Activated CD4-positive, CD25-positive, alpha-beta regulatory T cell (primary cell): ENCODE measurements around the gene CYB561.
A peak's percentile ranks its signal among the peaks of the same experiment; 100 is the strongest.
"Not testable (repeated sequence)": the region's sequence is repeated elsewhere in the genome, so short reads cannot be mapped to it uniquely, and the experiment has no call there.

ENCODE experiments used
- DNase-seq, 4 experiments: peaks; one replicate each; lab custom pipeline; 2025; lab: John Stamatoyannopoulos, UW

The CYB561 gene

DNA sequence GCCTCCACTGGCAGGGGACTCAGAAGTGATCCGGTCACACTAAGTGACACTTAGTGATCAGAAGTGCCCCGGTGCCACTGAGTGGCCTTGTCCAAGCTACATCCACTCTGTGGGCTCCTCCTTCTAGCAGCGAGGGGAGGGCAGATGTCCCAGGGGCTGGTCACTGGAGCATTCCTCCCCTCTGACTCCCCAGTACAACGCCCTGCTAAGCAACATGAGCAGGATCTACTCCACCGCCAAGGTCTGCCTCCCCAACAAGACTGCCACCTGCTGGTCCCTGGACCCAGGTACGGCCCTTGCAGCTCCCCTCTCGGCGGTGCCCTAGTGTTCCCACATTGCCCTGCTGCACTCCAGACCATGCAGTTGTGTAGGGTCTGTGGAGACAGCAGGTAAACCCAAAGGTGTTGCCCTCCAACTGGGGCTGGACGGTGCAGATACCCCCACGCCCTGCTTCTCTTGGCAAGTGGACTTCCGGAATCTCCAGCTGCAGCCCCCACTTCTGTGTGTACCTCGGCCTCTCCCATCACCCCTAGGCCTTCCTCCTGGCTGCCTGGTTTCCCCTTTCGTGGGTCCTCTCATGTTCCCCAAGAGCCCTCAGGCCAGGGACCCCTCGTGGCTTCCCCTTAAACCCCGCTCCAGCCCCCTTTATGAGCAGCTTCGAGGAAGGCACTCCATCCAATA, 32.8 kb upstream of the CYB561 start:
- DNase-seq = peak; percentile 12 to 46 (median 34)

DNA sequence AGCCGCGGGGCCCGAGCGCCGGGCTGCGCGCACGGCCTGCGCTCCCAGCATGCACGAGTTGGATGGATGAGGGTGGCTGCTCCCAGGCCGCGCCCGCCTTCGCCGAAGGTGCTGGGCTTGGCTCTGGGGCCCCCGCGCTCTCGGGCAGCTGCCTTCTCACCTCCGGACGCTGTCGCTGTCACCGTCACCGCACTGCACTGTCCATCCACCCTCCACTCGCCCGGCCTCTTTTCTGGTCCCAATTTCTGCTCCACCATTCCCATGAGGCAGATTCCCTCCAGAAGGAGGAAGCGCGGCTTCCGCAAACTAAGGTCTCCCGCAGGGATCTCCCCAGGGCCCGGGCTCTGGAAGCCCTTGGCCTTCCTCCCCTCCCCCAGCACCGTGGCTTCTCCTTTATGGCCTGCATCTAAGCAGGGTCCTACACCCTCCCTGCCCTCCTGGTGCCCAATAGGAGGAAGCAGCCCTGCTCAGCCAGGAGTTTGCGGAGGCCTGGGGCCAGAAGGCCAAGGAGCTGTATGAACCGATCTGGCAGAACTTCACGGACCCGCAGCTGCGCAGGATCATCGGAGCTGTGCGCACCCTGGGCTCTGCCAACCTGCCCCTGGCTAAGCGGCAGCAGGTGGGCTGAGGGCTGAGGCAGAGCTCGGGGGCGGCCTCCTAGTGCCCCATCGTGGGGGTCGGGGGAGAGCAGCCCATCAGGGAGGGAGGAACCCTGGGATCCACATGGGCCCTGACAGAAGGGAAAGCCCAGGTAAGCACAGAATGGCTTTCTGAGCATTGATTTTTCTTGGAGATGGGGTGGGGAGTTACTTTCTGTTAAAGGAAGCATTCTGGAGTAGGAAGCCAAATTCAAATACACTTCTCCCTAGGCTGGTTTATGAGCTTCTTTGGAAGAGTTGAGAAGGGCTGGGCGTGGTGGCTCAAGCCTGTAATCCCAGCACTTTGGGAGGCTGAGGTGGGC, 31.7 kb upstream of the CYB561 start:
- no peak for DNase-seq

DNA sequence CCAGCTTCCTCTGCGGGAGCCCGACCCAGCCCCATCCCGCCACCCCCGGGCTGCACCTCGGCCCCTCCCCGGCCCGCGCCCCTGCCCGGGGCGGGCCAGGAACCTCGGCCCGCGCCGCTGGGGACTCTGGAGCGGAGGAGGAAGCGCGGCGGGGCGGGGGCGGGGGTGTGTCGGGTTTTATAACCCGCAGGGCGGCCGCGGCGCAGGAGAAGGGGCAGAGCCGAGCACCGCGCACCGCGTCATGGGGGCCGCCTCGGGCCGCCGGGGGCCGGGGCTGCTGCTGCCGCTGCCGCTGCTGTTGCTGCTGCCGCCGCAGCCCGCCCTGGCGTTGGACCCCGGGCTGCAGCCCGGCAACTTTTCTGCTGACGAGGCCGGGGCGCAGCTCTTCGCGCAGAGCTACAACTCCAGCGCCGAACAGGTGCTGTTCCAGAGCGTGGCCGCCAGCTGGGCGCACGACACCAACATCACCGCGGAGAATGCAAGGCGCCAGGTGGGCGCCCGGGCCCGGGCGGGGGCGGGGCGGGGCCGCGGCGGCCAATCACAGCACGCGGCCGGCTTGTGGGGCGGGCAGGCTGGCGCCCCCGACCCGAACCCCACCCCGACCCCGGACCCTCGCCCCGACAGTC, 30.9 kb upstream of the CYB561 start, which contains the start of gene ACE:
Gene ACE, plus strand, starts transcription at position 208 of the 626 bp plus-strand sequence. Its CDS starts 34 bp downstream, at position 242.
- no peak for DNase-seq

DNA sequence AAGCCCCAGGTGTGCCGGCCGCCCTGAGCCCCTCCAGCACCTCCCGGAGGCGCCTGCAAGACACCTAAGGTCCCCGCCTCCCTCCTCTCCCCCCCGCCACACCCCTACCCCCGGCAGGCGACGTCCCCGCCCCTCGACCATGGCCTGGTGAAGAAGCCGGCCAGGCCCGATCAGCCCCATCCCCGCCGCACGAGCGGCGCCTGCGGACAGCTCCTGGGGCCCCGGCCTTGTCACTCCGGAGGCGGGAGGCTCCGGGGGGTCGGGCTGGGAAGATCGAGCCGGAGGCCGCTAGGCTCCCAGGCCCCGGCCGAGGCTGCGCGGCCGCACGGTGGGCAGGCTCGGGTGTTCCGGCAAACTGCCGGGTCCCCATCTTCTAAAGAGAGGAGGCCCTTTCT, 30.4 kb upstream of the CYB561 start:
- DNase-seq = no peak

DNA sequence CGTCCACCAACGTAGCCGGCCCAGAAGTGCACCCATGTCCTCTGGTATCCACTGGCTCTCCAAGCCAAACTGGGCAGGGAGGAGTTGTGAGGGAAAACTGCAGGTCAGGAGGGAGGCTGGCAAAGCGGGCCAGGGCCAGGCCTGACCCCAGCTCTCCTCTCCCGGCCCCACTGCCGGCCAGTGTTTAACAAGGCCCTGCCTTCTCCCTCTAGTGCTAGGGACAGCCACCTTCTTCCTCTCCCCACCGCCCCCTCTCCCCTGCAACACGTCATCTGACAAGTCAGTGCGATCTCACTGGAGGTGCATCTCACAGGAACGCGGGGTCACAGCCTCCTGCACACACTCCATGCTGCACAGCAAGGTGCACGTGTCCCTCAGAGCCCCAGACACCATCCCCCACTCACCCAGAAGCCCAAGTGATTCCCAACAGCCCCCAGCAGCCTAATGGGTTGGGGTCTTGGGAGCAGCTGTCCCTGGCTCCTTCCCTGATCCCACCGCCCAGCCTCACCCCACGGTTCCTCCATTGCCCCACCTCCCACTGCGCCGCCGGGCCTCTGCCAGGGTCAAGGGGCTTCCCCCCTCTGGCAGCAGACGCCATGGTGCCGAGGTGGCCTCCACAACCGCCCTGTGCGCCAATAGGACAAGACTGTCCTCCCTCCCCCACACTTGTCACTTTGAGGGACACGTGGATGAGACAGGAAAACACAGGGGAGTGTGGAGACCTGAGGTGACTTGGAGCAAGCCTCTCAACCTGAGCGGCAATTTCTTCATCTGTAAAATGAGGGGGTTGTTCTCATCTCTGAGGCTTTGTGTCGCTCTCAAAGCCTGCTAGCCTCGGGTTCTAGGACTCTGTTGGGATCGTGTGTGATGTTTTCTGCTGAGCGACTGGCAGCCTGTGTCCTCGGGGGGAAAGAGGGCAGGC, 29.6 kb upstream of the CYB561 start:
- no peak for DNase-seq

DNA sequence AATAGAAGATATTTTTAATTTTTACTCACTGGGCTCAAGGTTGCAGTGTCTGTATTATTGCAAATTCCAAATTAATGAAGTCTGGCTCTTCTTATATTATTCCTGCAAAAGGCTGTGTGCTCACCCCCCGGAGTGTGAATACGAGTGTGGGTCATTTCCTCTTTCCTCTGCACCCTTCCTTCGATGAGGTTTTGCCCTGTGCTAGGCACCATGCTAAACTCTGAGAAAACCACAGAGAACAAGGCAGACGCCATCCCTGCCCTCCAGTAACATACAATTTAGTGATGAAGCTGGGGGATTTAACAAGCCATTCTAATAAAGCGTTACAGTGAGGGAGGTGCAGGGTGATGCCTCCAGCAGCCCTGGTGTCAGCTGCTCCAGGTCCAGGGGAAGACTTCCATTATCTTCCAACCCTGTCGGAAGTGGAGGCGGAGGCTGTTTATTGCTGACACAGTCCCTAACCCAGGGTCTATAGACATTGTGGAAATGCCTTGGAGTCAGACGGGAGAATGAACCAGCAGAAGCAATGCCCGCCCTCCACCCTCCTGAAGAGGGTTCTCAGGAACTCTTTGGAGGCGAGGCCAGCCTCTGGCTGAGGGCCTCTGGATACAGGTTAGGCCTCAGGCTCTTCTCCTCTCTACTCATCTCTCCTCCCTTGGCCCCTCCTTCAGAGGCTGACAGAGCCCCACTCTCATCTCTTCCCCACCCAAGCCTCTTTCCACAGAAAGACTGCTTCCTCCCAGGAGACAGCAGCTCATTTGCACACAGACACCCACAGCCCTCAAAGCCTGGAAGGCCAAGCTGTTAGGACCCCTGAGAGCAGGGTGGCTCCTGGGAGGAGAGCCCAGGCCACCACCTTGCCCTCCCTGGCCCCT, 28.7 kb upstream of the CYB561 start:
- DNase-seq = no peak

DNA sequence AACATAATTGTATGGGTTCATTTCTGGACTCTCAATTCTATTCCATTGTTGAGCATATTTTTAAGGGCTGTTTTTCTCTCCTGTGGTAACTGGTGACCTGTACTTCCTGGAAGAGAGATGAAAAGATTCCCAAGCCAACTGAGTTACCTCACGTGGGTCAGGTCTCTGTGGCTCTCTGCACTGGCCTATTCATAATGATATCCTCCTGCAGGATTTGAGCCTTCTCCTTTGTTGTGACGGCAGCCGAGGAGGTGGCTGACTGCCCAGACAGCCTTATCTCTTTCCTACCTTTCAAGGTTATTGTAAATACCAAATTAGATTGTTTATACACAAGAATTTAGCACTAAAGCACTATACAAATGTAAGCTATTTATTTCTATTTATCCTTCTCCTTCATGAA, 28.1 kb upstream of the CYB561 start:
- DNase-seq = no peak

DNA sequence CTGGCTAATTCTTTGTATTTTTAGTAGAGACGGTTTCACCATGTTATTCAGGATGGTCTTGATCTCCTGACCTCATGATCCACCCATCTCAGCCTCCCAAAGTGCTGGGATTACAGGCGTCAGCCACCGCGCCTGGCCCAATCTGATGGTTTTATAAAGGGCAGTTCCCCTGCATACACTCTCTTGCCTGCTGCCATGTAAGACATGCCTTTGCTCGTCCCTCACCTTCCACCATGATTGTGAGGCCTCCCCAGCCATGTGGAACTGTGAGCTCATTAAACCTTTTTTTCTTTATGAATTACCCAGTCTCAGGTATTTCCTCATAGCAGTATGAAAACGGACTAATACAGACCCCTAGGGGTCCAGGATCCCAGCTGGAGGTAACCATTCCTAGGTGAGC, 22.0 kb upstream of the CYB561 start:
- not testable (repeated sequence) for DNase-seq

DNA sequence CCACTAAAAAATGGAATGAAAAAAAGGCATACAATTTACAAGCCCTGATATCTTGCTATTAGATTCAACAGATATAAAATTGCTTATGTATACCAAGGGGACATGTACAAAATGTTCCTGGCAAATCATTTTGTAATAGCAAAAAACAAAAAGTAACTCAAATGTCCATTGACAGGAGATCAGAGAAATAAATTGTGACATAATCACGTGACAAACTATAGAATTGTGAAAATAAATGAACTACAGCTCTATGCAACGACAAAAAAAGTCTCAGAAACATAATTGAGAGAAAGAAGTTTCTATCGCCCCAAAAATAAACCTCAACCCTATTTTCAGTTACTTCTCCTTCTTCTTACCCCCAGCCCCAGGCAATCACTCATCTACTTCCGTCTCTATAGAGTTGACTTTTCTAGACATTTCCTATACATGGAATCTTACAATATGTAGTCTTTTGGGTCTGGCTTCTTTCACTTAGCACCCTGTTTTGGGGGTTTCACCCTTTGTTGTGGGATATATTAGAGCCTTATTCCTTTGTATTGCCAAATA, 18.7 kb upstream of the CYB561 start:
- DNase-seq = no peak

DNA sequence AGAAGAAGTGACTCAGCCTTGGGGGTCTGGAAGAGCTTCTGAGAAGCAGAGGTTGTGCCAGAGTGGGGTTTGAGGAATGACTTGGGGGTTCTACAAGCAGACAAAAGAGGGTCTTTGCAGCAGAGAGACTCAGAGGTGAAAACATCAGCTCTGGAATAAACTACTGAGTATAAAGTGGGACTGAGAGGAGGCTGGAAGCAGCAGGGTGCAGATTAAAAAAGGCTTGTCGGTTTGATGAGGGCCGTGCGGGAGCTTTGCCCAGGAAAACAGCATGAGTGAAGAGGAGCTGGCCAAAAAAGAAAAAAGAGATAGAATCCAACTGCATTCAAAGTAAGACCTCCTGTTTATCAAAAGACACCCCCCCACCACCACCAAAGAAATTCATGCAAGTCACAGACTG, 17.7 kb upstream of the CYB561 start:
- no peak for DNase-seq

DNA sequence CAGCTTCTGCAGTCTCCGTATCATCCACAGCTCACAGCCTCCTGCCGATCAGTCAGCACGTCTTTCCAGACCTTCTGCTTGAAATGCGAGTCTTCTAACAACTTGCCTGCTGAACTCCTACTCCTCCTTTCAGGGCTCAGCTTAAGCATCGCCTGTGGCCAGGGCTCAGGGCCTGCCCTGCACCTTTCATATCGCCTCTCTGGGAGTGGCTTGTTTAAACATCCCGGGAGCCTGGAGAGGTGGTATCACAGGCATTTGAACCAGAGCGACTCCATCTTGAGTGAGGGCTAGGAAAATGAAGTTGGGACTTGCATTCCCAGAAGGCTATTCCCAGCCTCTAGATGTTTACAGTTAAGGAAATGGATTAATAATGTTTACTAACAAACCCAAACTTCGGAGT, 13.9 kb upstream of the CYB561 start:
- no peak for DNase-seq

DNA sequence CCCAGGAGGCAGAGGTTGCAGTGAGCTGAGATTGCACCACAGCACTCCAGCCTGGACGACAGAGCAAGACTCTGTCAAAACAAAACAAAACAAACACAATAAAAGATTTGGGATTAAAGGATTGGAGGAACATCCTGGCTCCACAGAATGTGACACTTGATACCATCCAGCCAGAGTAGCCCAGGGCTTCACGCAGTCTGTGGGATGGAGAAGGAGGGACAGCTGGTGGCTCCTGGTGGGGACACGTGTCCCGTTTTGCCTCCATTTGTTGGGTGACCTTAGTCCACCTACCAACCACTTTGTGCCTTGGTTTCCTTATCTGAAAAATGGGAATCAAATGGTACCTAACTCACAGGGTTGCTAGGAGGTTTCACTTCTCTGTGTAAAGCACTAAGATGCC, 12.4 kb upstream of the CYB561 start:
- DNase-seq = no peak

DNA sequence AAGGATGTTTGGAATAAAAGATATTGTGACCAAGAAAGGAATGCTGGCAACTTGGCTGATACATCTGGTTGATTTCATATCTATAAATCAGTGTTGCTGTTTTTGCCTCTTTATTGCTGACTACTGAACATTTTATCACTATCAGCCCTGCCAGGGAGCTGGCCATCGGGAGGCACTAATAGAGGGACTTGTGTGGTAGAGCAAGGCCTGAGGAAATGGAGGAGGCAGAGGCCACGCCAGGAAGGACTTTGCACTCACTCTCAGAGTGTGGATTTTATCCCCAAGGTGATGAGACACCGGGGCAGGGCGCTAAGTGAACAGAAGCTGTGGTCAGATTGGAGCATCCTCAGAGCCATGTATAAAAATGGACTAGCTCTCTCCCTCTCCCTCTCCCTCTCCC, 9.3 kb upstream of the CYB561 start:
- DNase-seq = no peak

DNA sequence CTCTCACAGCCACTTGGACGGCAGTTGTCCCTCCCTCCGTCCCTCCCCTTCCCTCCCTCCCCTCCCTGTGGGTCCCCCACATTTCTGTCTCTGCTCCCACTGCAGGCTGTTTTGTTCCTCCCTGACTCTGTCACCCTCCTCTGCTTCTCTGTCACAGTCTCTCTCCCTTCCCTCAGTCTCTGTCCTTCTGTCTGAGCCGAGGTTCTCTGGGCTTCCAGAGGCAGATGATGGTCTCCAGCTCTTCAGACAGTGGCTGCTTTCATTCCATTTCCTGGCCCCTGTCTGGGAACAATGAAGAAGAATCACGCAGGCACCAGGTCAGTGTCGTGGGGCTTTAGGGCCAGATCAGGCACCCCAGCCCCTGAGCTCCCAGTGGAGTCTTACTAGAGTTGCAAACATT, 8.8 kb upstream of the CYB561 start:
- no peak for DNase-seq

DNA sequence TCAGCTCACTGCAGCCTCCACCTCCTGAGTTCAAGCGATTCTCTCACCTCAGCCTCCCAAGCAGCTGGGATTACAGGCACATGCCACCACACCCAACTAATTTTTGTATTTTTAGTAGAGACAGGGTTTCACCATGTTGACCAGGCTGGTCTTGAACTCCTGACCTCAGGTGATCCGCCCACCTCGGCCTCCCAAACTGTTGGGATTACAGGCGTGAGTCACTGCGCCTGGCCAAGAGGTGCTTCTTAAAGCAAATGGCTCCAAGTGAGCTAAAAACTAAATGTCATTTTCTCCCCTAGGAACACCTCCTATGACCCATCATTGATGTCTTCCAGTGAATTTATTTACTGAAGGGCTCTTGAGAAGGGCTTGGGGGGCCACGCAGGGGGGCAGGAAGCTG, 8.3 kb upstream of the CYB561 start:
- DNase-seq = not testable (repeated sequence)

DNA sequence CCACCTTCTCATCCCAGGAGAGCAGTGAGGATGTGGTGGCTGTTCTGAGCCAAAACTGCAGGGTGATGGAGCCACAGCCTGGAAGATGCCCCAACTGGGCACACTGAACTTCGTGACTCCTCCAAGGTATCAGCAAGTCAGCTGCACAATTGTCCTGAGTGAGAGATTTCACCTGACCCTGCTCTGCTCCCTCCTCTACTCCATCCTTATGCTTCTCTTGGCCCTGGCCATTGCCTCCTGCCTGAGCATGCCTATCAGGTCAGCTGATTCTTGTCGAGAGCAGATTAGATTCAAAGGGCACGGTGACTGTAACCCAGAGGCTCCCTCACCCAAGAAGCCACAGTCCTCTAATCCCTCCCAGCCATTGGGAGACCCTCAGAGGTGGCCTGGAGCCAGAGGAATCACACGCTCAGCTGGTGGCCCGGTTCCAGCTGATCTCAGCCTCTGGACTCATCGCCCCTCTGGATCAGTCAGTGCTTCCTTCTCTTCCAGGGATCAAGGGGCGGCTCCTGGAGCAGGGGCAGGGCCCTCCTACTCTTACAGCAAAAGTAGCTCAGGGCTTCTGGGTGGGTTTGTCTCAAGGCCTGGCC, 7.0 kb upstream of the CYB561 start:
- DNase-seq = no peak

DNA sequence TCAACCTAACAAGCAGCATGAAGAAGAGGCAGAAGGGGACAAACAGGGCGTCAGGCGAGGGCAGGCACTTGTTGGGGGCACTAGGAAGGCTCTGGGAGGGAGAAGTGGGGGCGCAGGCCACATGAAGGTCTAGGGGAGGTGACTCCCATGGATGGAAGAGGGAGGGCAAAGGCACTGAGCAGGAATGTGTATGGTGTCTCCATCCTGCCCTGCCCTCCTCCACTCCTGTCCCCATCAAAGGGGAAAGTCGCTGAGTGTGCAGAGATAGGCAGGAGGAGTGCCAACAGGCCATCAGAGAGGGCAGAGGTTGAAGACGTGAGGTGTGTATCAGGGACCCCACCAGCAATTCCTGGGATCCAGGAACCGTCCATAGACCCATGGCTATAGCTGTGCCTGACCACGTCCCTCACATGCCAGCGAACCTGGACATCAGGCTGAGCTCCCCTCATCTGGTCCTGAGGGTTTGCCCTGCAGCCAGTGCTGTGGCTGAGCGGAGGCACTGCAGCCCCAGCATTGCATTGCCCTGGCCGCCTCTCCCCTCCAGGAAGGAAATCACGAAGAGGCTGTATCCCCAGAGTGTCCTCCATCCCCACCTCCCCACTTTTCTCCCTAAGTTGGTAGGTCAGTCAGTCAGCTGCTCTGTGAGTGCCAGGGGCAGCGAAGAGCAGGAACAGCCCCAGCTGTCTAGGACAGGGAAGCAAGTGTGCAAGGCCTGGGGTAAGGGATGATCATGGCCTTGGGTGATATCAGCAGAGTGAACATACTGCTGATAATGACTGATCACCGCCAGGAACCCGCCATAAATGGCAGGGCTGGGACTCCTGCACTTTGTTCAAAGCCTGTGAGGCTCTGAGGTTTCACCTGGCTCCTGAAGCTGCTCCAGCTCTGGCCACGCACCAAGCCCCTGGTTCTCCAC, 6.2 kb upstream of the CYB561 start:
- DNase-seq = no peak

DNA sequence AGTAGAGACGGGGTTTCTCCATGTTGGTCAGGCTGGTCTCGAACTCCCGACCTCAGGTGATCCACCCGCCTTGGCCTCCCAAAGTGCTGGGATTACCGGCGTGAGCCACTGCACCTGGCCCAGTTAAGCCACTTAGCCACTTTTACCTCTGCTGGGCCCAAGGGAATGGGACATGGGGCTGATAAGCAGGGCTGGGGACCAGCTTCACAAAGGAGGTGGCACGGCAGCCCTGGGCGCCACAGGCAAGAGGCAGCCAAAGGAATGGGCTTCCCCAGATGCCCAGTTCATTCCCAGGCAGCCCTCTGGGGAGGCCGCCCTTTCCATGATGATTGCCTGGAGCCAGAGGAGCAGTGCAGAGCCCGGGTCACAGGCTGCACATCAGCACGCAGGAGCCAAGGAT, 5.0 kb upstream of the CYB561 start:
- no peak for DNase-seq

DNA sequence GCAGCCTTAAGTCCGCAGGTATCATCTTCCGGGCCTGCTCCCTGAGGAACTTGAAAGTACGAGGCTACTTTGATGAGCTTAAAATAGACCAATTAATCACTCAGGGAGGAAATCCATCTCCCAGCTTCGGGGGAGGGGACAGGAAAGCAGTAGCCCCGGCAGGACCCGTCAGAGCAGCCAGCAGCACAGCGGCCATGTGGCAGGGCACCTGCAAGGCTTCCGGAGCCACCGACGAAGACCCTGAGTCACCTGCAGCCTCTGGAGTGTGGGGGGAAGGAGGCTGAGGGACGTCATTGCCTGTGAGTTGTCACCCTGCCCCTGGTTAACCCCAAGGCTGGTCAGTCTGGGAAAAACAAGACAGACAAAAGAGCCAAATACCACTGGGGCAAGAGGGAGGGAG, 4.4 kb upstream of the CYB561 start:
- no peak for DNase-seq
